Measurements from ENCODE around the gene CLSTN2. TPM values are rescaled to one million over a fixed set of nuclear protein-coding genes. Genes with fewer than 3 reads are reported as not detected.

The CLSTN2 gene
- total RNA-seq, 4 donors from 2014 or later: 13.4 to 21.3 (median 19.4) TPM

- H3K36me3 ChIP-seq: no peaks in the 10 kb centered on the region
- 79 to 89% methylated on average over 6 of the region's 6 CpGs for WGBS, 2 donors
- H3K4me3 ChIP-seq: no peak overlapping the region
- TF ChIP-seq EP300 (IDR thresholded peaks at IDR 0.05) (no peak), POLR2A (IDR thresholded peaks at IDR 0.05) (no peak), CTCF (IDR thresholded peaks at IDR 0.05) (no peak)
- no peak overlapping the region for H3K27ac ChIP-seq
- no peaks in the 10 kb centered on the region for H3K4me1 ChIP-seq
- H3K27me3 ChIP-seq: no peaks in the 10 kb centered on the region
- no peak for DNase-seq (ENCODE audit: low spot score in 2 of 2)
- H3K9me3 ChIP-seq: peaks cover 0 to 7% (median 0%) of the 10 kb centered on the region in 4 donors
Measured at GRCh38 chr3:140338916-140339315, 403.9 kb downstream of the CLSTN2 start.

- TF ChIP-seq EP300 (IDR thresholded peaks at IDR 0.05) (no peak), POLR2A (IDR thresholded peaks at IDR 0.05) (no peak), CTCF (IDR thresholded peaks at IDR 0.05) (no peak)
- no peaks in the 10 kb centered on the region for H3K36me3 ChIP-seq
- no peak overlapping the region for H3K4me3 ChIP-seq
- no peaks in the 10 kb centered on the region for H3K4me1 ChIP-seq
- no peaks in the 10 kb centered on the region for H3K27me3 ChIP-seq
- DNase-seq (ENCODE audit: low spot score in 2 of 2): no peak
- H3K9me3 ChIP-seq: peaks cover 0 to 7% (median 0%) of the 10 kb centered on the region in 4 donors
- no peak overlapping the region for H3K27ac ChIP-seq
- 31 to 47% methylated on average over 5 of the region's 5 CpGs for WGBS, 2 donors
Measured at GRCh38 chr3:140341203-140341602, 406.2 kb downstream of the CLSTN2 start.

DNA sequence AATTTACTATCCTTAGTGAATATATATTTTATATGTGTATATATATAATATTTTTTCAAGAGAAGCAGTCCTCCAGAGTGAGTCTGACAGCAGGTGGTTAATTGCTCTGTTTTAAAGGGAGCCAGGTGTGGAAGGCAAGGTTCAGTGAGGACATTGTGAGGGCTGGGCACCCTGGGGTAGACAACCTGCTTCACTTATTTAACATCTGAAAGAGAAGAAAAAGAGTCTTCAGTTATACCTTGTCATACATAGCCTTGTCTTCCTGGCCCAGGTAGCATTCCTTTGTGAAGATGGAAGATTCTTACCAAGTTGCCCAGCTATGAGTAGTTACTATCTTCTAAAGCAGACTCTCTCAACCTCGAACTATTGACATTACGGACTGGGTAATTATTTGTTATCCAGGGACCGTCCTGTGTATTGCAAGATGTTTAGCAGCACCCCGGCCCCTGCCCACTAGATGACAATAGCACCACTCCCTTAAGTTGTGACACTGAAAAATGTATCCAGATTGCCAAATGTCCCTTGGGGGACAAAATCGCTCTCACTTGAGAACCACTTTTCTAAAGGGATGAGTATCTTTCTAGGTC is 406.9 kb downstream of the CLSTN2 start:
- H3K4me3 ChIP-seq: no peak overlapping the region
- no peaks in the 10 kb centered on the region for H3K27me3 ChIP-seq
- 86 to 91% methylated on average over 5 of the region's 5 CpGs for WGBS, 2 donors
- H3K36me3 ChIP-seq: no peaks in the 10 kb centered on the region
- H3K9me3 ChIP-seq: peaks cover 0 to 7% (median 0%) of the 10 kb centered on the region in 4 donors
- no peak for DNase-seq (ENCODE audit: low spot score in 2 of 2)
- no peaks in the 10 kb centered on the region for H3K4me1 ChIP-seq
- TF ChIP-seq CTCF (IDR thresholded peaks at IDR 0.05): no peak
- no peak for TF ChIP-seq POLR2A (IDR thresholded peaks at IDR 0.05)
- TF ChIP-seq EP300 (IDR thresholded peaks at IDR 0.05): no peak
- H3K27ac ChIP-seq: no peak overlapping the region

DNA sequence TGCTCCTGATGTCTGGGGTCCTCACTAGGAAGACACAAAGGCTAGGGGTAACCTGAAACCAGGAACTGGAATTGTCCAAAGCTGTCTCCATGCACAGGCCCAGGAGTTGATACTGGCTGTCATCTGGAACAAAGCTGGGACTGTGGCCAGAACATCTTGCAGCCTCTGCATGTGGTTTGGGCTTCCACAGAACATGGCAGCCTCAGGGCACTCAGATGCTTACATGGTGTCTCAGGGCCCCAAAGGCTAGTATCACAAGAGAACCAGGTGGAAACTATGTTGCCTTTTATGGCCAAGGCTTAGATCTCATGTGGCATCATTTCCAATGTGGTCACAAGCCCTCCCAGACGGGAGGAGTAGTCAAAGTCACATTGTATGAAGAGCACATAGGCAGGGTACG is 407.7 kb downstream of the CLSTN2 start:
- no peak overlapping the region for H3K27ac ChIP-seq
- H3K4me3 ChIP-seq: no peak overlapping the region
- H3K36me3 ChIP-seq: no peaks in the 10 kb centered on the region
- WGBS, 2 donors: 84 to 86% methylated on average over 2 of the region's 2 CpGs
- no peaks in the 10 kb centered on the region for H3K27me3 ChIP-seq
- no peak for DNase-seq (ENCODE audit: low spot score in 2 of 2)
- peaks cover 0 to 7% (median 0%) of the 10 kb centered on the region in 4 donors for H3K9me3 ChIP-seq
- no peaks in the 10 kb centered on the region for H3K4me1 ChIP-seq
- TF ChIP-seq EP300 (IDR thresholded peaks at IDR 0.05): no peak
- no peak for TF ChIP-seq POLR2A (IDR thresholded peaks at IDR 0.05)
- no peak for TF ChIP-seq CTCF (IDR thresholded peaks at IDR 0.05)

DNA sequence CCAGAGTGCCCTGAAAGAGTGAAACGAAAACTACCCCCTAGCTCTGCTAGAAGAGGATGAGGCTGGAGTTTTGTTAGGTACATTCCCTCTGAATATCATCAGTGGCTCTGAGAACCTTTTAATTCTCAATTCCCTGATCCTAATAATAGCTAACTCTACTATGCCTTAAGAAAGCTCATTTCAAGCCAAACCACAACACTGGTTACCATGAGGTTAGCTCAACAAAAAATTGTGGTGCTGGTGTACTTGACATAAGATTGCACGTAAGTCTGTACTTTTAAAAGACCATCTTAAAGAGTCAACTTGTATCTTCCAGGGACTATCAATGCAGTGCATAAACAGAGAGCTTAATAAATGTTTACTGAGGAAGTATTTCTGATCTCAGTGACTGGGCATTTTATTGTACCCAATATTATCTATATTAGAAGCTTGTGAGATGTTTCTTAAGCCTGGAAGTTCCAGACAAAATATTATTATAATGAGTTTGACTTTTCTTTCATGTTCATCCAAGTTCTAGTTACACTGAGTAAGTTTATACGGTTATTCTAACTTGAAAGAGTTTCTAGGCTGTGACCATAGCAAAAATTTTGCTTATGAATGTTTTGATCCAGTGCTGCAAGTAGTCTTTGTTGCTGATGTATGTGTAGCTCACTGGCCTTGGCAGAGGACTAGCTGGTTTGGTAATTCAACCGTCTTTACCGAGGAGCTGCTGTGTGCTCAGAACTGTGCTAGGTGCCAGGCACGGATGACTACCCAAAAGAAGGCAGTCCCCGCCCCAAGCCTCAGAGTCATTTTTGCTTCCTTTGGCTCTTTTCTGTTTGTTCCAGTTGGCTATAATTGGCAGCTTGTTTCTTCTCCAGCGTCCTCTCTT is 408.5 kb downstream of the CLSTN2 start:
- 77 to 80% methylated on average over 8 of the region's 8 CpGs for WGBS, 2 donors
- H3K4me3 ChIP-seq: no peak overlapping the region
- H3K27me3 ChIP-seq: no peaks in the 10 kb centered on the region
- H3K9me3 ChIP-seq: peaks cover 0 to 7% (median 0%) of the 10 kb centered on the region in 4 donors
- no peak overlapping the region for H3K27ac ChIP-seq
- TF ChIP-seq EP300 (IDR thresholded peaks at IDR 0.05) (no peak), POLR2A (IDR thresholded peaks at IDR 0.05) (no peak), CTCF (IDR thresholded peaks at IDR 0.05) (no peak)
- H3K4me1 ChIP-seq: no peaks in the 10 kb centered on the region
- no peak for DNase-seq (ENCODE audit: low spot score in 2 of 2)
- H3K36me3 ChIP-seq: no peaks in the 10 kb centered on the region

Data from tibial nerve (tissue), 4 donors.